AG09319 (cell line): ENCODE results near the gene FUT9.

Experiments used
- DNase-seq: peaks from one replicate; pipeline ENCODE4 v3.0.0-alpha.2; 2010; ENCODE audit warnings: low read depth; ENCODE audit errors: extremely low read depth
- TF ChIP-seq, protein P1 (sequence below): IDR thresholded peaks from 2 replicates; pipeline ENCODE4 v1.5.1; 2011; ENCODE audit warnings: low read depth, mild to moderate bottlenecking, inconsistent platforms, low read length, moderate library complexity

Gene FUT9

DNA sequence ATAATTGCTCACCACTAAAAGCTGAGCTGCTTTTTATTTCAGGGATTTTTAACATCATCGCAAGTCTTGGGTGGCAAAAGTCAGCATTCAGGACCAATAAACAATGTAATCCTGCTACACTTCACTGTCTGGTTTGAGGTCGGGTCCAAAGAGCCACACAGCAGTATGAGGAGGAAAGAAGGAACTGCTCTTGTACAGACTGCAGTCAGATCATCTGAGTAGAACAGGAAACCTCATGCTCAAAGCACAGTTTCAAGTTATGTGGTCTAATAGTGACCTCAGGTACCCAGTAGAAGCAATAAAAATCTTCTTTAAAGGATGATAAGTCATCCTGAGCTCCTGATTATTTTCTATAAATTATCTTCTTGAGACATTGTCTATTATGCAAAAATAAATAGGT is 211.4 kb downstream of the FUT9 start:
- TF ChIP-seq, protein P1, sequence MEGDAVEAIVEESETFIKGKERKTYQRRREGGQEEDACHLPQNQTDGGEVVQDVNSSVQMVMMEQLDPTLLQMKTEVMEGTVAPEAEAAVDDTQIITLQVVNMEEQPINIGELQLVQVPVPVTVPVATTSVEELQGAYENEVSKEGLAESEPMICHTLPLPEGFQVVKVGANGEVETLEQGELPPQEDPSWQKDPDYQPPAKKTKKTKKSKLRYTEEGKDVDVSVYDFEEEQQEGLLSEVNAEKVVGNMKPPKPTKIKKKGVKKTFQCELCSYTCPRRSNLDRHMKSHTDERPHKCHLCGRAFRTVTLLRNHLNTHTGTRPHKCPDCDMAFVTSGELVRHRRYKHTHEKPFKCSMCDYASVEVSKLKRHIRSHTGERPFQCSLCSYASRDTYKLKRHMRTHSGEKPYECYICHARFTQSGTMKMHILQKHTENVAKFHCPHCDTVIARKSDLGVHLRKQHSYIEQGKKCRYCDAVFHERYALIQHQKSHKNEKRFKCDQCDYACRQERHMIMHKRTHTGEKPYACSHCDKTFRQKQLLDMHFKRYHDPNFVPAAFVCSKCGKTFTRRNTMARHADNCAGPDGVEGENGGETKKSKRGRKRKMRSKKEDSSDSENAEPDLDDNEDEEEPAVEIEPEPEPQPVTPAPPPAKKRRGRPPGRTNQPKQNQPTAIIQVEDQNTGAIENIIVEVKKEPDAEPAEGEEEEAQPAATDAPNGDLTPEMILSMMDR = no peak
- DNase-seq = no peak

DNA sequence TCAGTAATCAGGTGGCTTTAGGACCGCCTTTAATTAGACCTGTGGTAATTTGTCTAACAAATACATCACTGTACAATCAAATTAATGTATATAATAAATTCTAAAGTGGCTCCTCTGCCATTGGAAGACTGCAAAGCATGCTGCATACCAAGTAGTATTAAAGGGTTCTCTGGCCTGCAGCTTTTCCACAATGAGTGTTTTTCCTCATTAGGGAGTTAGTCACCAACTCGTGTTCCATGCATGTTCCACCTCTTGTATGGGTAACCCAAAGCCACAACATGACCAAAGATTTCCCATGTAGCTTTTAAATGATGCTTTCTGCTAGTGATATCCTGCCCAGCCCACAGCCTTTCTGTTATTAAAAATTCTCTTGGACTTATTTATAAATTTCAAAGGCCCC is 218.7 kb downstream of the FUT9 start:
- TF ChIP-seq, protein P1 = no peak
- no peak for DNase-seq

DNA sequence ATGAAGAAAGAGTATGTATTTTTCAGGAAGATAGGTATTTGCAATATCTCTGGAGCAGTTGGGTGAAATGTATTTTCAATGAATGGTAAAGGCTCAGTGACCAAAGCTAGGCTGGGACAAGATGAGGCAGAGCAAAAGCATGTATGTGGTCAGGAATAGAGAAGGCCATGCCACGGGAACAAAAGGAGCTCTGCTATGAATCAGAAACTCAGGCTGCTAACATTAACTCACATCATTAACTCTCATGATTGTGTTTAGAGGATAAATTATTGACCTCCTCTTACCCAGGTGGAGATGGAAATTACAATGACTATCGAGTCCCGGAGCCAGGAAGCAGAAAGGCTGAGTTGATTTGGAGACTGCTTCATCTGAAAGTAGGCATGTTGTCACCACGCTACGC is 220.2 kb downstream of the FUT9 start:
- TF ChIP-seq, protein P1 = no peak
- DNase-seq = no peak

DNA sequence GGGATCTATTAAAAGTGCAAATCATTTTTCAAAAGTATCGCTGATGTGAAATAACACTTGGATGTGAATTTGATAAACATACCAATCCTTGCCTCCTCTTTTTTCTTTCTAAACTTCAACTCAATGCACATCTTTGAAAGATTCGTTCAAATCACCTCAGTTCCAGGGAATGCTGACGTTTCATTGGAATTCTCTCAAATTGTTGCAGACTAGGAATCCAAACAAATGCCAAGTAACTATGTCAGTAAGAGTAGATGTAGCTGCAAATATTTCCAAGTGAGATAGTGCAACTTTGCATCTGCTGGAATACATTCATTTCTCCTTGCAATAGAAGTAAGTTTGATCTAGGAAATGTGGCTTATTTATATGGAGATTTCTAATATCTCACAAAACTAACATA is 220.7 kb downstream of the FUT9 start:
- DNase-seq = no peak
- TF ChIP-seq, protein P1 = no peak

DNA sequence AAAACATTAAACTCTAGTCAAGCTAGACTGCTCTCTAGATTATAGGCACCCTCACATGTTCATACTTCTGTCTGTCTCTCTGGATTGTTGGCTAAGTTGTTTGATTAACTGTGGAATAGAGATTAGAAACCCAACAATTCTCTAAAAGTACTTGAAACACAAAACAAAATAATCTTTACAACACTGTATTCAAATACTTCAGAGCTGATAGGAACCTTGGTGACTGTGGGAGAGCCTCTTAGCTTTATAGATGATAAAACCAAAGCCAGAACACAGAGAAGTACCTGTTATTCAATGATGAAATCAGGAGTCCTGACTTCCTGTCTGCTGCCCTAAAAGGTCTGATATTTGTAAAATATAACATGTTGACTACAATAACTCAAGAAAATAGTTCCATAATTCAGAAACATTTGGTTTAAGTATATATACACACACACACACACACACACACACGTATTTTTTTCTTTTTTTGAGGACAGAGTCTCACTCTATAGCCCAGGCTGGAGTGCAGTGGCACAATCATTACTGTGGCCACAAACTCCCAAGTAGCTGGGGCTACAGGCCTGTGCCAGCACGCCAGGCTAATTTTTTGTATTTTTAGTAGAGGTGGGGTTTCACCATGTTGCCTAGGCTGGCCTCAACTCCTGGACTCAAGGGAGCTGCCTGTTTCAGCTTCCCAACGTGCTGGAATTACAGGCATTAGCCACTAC is 222.0 kb downstream of the FUT9 start:
- DNase-seq = no peak
- TF ChIP-seq, protein P1 = no peak

DNA sequence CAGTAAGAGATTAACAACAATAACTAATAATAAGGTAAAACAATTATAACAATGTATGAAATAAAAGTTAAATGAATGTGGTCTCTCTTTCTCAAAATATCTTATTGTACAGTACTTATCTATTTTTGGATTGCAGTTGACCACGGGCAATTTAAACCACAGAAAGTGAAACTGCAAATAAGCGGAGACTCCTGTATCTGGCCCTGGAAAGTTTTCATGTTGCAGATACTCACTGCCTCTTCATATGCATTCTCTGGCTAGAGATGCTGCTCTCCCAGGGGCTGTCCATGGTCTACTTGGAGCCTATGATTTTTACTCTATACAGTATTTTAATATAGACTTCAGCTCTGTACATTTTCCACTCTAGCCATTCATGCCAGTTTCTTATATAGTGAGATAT is 230.8 kb downstream of the FUT9 start:
- no peak for DNase-seq
- TF ChIP-seq, protein P1 = no peak

DNA sequence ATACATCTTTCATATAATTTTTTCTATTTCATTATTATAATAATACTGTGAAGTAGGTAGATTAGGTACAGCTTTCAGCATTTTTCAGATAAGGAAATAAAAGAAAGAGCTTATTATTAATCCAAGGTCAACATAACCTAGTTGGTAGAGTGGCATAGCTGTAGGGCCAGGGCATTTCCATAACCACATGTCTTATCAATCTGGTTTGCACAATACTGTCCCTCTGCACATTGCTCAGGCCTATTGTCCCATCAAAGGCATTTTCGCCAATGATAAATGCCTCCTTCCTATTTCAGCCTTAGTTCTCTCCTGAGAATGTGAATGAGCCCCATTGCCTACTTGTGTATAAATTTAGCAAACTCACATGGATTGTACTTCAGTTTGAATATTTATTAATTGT is 234.0 kb downstream of the FUT9 start:
- DNase-seq = no peak
- TF ChIP-seq, protein P1 = no peak
